Limb (tissue), 2 donors: ENCODE data around the gene VSIG10L.
A peak's percentile ranks its signal among the peaks of the same experiment; 100 is the strongest.

Experiments used
- DNase-seq, 2 donors: peaks; one replicate each; pipeline ENCODE4 v3.0.0-alpha.2; 2016; ENCODE audit errors: extremely low spot score in 2 of 2

Gene VSIG10L

GRCh38 chr19:51338563-51339312 lies 3.2 kb downstream of the VSIG10L start:
- DNase-seq, result peak; percentile 75 to 91

GRCh38 chr19:51337861-51338562 lies 3.9 kb downstream of the VSIG10L start:
- DNase-seq, result no peak

DNA sequence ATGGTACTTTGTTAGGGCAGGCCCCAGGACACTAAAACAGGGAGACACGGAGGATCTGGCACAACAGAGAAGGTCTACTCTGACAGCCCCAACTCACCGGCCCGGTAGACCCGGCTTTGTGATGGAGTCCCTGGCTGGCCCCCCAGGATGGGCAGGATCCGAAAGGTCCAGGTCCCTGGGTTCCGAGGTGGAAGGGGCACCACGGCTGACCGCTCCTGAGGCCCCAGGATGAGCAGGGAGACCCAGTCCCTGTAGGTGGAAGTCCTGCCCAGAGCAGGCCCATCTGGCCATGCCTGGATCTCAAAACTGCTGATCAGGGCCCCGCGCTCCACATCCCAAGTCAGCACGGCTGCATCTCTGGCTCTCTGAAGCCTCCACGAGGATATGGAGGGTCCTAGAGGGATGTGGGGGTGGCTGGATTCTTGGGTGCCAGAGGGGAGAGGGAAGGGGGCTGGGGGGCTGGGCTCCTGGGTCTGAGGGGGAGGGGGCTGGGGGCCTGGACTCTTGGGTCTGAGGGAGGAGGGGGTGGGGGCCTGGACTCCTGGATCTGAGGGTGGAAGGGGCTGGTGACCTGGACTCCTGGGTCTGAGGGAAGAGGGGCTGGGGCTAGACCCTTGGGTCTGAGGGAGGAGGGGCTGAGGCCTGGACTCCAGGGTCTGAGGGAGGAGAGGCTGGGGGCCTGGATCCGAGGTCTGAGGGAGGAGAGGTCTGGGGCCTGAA lies 4.6 kb downstream of the VSIG10L start:
- DNase-seq, result no peak

DNA sequence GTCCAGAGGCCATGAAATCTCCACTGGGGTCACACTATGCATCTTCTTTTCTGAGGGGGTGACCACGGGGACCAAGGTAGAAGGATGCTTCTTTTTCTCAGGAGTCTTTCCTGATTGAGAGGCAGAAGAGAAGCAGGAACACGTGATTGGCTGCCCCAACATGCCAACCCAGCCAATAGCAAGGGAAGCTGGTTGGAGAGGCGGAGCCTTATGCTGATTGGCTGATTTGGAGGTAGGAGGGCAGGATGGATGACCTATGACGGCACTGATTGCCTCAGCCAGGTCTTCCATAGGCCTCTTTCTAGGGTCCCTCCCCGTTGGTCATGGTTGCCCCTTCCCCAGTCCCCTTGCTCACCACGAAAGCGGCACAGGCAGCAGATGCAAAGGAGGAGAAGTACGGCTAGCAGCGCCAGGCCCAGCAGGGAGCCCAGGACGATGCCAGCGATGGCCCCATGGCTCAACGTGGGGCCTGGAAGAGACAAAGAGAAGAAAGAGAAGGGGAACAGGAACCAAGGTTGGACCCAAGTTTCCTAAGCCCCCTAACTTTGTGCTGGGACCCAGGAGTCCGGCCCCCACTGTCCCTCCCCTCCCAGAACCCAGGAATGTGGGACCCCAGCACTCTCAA lies 8.0 kb downstream of the VSIG10L start:
- no peak for DNase-seq

- no peak for DNase-seq
These were observed 10.2 kb downstream of the VSIG10L start for GRCh38 chr19:51331716-51332115.

DNA sequence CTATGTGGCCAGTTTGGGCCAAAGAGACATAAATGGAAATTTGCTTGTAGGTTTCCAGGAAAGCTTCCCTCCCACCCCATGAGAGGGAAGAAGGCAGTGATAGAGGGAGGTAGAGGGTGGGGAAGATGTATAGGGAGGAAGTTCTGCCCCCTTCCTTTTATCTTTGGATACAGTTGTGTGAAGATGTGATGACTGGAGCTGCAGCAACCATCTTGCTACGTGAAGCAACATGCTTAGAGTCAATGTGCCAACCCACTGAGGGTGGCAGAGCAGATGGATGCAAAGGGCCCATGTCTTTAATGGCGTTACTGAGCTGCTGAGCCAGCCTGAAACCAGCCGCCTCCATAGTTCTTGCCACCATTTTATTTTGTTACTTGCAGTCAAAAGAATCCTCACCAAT lies 10.7 kb downstream of the VSIG10L start:
- DNase-seq, result no peak

DNA sequence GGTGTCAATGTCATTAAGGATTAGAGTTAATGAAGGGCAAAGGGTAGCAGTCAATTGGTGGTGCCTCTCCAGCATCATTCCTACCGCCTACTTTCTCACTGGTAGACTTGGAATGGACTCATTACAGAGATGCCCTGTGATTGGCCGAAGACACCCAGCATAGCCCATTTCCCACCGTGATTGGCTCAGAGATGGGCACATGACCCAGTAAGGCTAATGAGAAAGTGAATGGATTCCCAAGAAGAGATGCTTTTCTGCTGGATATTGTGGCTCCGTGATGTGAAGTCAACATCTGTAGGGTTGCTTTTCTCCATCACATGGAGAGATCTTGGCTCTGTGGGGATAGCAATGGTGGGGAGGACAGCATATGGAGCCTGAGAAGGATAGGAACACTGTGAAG lies 11.6 kb downstream of the VSIG10L start:
- DNase-seq, result no peak

- no peak for DNase-seq
These were observed 12.5 kb downstream of the VSIG10L start for GRCh38 chr19:51329411-51329810.

DNA sequence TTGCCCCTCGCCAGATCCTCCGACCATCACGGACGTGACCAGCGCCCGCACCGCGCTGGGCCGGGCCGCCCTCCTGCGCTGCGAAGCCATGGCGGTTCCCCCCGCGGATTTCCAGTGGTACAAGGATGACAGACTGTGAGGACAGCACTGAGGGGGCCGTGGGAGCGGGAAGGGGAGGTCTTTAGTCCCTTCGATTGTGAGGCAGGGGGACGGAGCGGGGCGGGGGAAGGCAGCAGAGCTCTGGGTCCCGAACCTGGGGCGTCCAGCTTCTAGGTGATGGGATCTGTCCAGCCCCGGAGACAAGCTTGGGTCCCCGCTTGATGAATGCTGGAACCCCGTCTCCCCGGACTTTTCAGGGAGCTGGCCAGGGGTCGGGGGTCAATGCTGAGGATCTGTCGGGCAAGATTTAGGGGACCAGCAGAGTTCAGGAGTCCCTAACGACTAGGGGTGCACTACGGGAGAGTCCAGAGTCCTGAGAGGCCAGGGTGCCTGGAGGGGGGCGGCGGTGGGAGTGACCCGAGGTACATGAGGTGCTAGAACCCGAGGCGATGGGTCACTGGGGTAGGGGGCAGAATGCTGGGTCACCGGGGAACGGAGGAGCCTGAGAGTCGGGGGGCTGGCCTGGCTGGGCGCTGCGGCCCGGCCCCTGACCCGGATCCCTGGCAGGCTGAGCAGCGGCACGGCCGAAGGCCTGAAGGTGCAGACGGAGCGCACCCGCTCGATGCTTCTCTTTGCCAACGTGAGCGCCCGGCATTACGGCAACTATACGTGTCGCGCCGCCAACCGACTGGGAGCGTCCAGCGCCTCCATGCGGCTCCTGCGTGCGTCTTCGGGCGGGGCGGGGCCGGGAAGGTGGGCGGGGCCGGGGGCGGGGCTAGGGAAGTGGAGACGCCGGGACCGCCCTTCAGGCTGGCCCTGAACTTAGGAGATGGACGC lies 14.6 kb downstream of the VSIG10L start:
- peak; percentile 23 to 80 for DNase-seq

GRCh38 chr19:51326216-51327065 lies 15.5 kb downstream of the VSIG10L start:
- DNase-seq, result no peak

DNA sequence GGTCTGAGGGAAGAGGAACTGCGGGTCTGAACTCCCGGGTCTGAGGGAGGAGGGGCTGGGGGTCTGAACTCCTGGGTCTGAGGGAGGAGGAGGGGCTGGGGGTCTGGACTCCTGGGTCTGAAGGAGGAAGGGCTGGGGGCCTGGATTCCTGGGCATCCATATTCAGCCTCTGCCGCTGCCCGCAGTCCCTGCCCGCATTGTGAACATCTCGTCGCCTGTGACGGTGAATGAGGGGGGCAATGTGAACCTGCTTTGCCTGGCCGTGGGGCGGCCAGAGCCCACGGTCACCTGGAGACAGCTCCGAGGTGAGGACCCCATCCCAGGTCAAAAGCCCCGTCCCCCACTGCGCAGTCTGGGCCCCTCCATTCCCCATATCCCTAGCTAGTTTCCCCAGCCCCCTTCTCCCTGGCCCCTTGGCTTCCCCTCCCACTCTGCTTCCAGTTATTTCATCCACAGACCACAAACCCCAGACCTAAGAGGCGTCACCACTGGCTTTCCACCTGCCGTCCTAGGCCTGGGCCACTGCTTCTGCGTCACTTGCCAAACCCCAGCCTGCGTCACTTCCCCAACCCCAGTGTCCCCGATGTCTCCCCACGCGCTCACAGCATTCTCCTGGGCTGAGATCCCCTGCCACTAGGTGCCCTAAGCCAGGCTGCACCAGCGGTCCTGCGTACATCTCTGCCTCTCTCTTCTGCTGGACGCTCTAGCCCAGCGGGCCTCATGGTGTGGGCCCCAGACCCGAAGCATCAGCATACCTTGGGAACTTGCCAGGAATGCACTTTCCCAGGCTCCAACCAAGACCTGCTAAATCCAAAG lies 16.6 kb downstream of the VSIG10L start:
- no peak for DNase-seq

GRCh38 chr19:51324167-51324481 lies 17.8 kb downstream of the VSIG10L start:
- DNase-seq, result no peak

DNA sequence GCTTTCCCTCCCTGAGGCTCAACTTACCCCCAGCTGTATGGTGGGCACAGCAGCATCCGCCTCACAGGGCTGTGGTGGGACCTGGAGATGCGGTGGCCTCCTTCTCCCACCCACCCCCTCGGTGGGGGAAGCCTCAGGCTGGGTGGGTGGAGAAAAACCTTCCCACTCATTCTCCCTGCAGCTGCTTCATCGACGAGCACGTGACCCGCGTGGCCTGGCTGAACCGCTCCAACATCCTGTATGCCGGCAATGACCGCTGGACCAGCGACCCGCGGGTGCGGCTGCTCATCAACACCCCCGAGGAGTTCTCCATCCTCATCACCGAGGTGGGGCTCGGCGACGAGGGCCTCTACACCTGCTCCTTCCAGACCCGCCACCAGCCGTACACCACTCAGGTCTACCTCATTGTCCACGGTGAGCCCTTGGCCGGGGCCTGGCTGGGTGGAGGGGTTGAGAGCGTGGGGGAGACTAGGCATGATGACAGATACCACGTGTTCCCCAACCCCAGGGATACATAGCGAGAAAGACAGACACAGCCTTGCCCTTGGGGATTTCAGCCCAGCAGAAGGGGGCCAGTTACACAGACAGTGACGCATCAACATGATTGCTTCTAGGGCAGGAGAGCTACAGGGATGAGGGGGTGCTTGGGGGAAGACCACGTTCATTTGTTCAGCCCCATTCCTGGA lies 18.3 kb downstream of the VSIG10L start:
- DNase-seq, result no peak

DNA sequence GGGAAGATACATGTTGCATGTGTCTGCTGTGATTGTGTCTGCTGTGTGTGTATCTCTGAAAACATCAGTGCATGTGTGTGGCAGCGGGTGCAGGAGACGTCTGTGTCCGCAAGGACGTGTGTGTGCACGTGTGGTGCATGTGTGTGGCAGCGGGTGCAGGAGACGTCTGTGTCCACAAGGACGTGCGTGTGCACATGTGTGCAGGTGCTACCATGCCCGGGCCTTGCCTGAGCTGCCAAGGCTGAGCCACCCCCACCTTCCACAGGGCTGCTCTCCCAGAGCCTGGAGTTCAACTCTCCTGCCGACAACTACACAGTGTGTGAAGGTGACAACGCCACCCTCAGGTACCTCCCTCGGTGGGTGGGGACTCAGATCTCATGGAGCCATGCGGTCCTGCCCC lies 20.1 kb downstream of the VSIG10L start:
- no peak for DNase-seq

GRCh38 chr19:51320280-51320657 lies 21.7 kb downstream of the VSIG10L start:
- peak in 1 of 2 donors; percentile 68 for DNase-seq

- DNase-seq, result no peak
These were observed 22.2 kb downstream of the VSIG10L start for GRCh38 chr19:51319649-51320279.

DNA sequence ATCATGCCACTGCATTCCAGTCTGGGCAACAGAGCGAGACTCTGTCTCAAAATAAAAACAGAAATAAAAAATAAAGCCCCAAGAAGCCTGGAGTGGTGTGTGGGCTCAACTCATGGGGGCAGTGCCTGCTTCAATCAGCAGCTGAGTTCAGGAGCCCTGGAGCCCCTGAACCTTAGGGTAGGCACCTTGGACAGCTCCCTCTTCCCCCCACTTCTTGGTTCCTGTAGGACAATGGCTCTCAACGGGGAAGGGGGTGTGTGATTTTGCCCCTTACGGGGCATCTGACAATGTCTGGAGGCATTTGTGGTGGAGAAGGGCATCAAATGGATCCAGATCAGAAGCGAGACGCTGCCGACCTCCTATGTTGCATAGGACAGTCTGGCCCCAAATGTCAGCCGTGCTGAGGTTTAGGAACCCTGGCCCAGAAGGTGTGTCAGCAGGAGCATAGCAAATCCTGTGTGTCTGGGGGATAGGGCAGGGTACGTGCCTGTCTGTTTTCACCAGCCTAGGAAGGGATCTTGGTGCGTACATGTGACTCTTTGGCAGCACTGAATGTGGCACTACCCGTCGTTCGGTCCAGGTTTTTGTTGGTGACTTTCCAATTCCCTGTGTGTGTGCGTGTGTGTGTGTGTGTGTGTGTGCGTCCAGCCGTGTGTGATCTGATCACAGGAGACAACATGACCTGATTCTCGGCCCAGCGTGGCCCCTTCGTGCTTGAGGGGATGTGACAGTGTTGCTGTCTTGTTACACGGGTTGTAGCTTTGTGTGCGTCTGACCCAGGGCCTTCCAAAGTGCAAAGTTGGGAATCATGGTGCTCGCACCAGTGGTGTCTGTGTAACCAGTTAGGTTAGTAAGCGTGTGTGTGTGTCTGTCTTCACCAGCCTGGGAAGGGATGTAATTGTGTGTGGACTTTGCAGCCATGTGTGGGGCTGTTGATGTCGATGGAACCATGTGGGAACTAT lies 23.0 kb downstream of the VSIG10L start:
- no peak for DNase-seq
